LHCN-M2 (cell line): ENCODE measurements around the gene TTLL11. TPM values are rescaled to one million over a fixed set of nuclear protein-coding genes. Genes with fewer than 3 reads are reported as not detected.

Experiments used
- DNase-seq: peaks from one replicate; pipeline ENCODE4 v3.0.0-alpha.2; 2012; ENCODE audit warnings: low read depth
- polyA plus RNA-seq: library from polyadenylated mRNA; unstranded; fragments of >200 nt; gene quantifications from one replicate; pipeline ENCODE4 v1.2.1, GENCODE V29; 2012; ENCODE audit warnings: missing spikeins
- total RNA-seq: library from RNA; depleted of rRNA; stranded (reverse); fragments of >200 nt; gene quantifications from 2 replicates; pipeline ENCODE4 v1.2.3, GENCODE V29; 2014; rRNA removed

TTLL11 gene, protein sequence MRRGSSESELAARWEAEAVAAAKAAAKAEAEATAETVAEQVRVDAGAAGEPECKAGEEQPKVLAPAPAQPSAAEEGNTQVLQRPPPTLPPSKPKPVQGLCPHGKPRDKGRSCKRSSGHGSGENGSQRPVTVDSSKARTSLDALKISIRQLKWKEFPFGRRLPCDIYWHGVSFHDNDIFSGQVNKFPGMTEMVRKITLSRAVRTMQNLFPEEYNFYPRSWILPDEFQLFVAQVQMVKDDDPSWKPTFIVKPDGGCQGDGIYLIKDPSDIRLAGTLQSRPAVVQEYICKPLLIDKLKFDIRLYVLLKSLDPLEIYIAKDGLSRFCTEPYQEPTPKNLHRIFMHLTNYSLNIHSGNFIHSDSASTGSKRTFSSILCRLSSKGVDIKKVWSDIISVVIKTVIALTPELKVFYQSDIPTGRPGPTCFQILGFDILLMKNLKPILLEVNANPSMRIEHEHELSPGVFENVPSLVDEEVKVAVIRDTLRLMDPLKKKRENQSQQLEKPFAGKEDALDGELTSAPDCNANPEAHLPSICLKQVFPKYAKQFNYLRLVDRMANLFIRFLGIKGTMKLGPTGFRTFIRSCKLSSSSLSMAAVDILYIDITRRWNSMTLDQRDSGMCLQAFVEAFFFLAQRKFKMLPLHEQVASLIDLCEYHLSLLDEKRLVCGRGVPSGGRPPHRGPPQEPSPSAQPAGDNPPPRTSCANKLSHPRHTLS
- total RNA-seq, result 3.4 and 3.8 TPM in 2 replicates
- polyA plus RNA-seq, result 2.8 TPM

DNA sequence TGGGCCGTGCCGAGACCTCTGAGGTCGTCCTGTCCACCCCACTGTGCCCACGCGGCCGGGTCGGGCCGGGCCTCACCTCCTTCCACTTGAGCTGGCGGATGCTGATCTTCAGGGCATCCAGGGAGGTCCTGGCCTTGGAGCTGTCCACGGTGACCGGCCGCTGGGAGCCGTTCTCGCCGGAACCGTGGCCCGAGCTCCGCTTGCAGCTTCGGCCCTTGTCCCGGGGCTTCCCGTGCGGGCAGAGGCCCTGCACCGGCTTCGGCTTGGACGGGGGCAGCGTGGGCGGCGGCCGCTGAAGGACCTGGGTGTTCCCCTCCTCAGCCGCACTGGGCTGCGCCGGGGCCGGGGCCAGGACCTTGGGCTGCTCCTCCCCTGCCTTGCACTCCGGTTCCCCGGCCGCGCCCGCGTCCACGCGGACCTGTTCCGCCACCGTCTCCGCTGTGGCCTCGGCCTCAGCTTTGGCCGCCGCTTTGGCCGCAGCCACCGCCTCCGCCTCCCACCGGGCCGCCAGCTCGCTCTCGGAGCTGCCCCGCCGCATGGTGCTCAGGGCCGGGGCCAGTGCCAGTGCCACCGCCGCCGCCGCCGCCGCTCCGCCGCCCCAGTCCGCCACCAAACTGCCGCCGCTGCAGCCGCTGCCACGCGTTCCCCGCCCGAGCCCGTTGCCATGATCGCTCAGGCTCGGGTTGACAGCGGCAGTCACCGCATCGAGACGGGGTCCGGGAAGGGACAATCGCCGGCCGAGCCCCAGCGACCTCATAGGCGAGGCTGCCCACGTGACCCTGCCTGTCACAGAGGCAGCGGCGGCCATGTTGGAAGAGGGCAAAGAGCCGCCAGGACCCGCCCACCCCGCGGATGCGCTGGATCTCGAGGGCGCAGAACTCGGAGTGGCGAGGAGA, at the start of gene TTLL11:
Gene TTLL11, minus strand, starts transcription at position 698 of the 896 bp plus-strand sequence. Its CDS starts 160 bp downstream, at position 538.
- peak; percentile 89 for DNase-seq

DNA sequence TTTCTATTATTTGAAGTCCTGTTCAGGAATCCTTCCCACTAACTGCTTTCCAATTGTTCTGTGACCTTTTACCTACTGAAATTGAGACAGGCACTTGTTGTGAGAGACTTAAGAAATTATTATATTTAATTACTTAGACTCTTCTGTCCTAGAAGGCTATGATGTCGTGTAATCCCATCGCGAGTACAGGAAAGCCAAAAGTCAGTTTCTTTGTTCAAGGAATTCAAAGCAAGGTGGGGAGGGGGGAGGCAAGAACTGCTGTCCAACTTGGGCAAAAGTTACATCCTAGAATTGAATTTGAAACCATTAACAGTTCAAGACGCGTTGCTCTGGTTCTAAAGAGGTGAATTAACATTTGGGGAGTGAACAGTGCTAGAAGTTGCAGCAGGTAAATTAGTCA, 48.6 kb upstream of the TTLL11 start:
- DNase-seq, result no peak

DNA sequence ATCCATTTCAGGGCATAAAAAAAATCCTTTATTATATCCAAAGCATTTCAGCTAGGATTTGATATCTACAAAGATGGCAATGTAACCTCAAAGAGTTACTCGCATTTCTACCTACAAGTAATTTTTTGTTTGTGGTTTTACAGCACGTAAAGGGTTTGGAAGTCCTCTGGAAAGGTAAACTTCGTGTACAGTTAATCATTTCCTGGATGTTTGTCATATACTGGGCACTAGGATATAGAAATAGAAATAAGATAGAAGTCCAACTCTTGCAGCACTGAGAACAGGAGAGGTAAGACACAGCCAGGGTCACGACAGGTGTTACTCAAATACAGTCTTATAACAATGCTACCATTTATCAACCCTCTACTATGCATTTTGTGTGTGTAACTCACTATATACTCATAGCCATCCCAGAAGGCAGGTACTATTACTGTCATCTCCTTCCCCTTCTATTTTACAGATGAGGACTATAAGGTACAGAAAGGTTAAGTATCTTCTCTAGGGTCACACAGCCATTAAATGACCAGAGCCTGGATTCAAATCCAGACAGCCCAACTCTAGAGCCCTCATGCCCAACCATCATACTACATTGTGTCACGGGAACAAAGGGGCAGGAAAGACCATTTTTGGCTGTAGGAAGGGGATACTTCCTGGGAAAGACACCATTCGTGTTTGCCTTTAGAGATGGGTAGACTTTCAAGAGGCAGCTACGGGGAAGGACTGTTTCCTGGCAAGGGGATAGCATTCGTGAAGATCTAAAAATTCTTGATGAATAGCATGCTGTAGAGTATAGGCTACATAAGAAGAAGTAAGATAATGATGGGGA, 47.5 kb upstream of the TTLL11 start:
- DNase-seq, result no peak

DNA sequence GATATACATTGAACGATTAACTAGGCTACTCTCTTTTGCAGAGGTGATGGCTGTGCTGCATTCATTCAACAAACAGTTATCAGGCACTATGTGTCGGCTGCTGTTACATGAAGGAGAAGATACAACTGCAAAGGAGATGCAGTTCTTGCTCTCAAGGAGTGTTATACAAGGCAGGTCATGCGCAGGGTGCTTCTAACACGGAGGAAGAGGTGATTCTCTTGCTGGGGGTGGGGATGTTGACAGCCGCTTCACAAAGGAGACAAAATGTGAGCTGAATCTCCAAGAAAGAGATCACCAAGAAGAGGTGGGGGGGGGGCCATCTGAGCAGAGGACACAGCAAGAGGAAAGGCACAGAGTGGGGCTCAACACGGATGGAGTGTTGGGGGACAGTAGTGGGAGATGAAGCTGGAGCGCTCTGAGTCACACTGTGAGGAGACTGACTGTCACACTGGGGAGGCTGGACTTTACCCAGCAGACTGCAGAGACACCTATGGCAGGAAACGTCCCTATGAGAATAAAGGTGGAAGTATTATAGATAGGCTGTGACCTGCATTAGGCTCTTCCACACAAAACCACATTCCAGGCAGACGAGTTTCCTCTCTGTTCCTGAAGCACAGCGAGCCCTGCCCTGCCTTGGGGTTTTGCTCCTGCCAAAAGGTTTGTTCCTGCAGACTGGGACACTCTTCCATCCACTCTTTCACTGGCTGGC, 45.6 kb upstream of the TTLL11 start:
- DNase-seq, result no peak

DNA sequence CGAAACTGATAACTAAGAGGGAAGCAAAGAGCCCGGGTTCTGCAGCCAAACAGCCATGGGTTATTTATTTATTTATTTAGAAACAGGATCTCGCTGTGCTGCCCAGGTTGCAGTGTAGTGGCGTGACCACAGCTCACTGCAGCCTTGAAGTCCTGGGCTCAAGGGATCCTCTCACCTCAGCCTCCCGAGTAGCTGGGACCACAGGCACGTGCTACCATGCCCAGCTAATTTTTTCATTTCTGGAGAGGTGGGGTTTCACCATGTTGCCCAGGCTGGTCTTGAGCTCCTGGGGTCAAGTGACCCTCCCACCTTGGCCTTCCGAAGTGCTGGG, 42.4 kb upstream of the TTLL11 start:
- DNase-seq, result no peak

DNA sequence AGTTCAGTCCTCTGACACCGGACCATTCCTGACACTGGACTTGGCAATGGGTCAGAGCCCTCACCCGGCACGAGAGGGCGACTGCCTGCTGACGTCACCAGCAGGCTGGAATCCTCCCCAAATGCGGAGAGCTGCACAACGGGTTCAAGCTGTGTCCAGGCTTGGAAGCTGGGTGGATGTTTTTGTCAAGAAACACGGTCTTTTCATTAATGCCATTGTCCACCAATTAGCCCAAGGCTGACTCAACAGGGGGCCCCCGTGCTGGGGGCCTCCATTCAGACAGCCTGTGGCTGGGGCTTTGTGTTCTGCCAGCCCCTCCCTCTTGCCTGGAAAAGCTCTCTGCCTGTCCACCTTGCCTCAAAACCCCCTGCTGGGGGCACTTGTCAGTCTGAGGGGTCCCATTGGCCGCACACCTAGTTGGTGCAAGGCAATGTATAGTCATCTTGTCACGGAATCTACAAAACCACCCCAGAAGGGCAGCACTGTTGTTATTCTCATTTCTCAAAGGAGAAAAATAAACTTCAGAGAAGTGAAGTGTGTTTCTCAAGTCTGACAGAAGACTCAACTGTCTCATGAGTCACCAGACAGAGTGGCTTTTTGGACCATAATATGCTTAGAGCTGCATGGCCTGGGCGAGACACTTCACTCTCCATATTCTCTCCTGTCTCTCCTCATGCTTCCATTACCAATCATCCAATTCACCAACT, 41.9 kb upstream of the TTLL11 start:
- DNase-seq, result no peak

DNA sequence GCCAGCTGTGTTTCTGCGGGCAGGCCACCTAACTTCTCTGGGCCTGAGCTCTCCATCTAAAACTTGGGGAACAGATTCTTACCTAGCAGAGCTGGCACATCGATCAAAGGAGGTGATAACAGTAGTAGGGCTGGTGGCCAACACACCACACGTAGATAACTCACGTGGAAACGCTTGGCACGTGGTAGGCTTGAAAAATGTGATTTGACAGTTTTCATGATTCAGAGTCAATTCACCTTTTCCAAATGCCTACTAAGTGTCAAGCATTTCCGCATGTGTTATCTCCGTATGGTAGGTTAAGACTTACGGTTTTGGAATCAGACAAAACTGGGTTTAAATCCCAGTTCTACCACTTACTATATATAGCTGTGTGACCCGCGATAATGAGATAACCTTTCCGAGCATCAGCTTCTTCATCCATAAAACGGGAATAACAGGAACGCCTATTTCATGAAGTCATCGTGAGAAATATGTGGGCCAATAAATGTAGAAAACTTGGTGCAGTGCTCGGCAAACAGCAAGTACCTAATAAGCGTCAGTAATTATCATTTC, 41.0 kb upstream of the TTLL11 start:
- no peak for DNase-seq

DNA sequence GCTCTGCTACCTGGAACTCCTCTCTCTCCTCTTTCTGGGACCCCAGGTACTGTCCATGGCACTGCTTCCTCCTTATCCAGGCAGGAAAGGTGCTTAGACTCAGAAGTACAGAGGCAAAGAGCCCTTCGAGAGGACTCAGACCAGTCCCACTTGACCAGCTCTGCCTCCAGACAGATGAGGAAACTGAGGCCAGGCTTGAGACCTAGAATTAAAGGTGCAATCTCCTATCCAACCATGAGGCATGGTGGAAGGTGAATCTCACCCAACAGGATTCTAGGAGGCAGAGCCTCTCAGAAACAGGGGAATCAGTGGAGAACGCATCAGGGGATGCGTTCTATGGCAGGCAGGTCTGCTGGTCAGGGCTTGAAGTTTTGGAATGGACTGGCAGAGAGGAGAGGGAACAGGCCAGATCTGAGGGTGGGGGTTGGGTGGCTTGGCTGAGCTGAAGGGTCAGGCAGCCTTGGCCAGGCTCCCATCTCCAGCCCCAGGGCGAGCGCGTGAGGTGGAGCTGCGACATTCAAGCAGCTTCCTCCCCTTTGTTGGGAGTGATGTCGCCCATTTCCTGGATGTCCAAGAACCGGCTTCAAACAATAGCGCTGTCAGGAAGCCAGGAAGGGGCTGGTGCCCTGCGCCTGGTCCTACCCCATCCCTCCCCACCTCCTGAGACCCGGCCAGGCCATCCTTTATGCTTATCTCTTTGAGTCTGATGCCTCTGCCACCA, 40.3 kb upstream of the TTLL11 start:
- no peak for DNase-seq

DNA sequence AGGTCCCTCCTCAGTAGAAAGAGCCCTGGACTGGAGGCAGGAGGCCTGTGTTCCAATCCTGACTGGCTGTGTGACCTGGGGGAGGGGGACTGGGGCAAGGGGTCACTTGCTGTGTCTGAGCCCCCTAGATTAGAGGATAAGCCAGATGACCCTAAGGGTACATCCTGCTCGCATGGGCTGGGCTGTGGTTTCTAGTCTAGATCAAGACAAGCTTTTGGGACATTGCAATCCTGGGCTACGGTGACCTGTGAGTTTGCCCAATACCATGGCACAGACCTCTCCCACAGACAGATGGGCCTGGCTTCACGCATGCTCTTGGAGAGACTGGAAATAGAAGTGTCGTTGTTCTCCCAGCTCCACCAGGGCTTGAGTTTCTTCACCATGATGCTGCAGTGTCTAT, 39.4 kb upstream of the TTLL11 start:
- DNase-seq, result no peak

DNA sequence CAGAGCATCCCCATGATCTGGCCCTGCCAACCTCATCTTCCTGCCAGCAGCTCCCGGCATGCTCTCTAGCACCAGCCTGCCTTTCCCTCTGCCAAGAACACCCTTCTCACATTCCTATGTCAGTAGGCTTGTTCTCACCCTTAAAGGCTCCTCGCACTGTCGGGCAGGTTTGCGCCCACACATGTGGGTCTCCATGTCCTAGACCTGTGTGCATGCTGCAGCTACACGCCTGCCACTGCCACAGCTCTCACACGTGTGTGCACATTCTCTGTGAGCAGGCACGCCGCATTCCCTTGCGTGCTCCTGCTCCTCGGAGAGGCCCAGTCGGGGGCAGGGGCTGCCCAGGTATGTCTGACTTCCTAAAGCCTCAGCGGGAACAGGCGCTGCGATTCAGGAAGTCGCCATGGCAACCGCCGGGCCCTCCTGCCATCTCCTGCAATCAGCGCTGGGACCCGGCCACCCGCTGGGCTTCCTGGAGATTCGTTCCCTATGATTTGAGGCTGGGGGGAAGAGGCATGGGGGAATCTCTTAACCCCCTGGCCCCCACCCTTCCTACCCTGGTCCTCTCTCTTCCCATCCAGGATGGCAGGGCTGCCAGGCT, 38.4 kb upstream of the TTLL11 start:
- DNase-seq, result no peak

DNA sequence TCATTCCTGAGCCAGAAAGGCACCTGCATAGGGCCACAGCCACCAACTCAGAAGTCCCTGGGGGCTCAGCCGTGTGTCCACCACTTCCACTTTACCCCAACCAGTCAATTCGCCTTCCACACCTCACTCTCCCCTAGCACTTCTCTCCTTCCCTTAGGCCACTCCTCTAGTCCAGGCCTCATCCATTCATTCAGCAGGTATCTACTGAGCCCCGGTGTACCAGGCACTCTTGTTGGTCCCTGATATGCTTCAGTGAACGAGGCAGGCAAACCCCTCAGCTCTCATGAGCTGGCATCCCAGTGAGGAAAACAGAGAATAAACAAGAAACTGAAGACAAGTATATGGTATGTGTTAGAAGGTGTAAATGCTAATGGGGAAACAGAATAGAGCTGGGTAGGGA, 37.7 kb upstream of the TTLL11 start:
- DNase-seq, result no peak

DNA sequence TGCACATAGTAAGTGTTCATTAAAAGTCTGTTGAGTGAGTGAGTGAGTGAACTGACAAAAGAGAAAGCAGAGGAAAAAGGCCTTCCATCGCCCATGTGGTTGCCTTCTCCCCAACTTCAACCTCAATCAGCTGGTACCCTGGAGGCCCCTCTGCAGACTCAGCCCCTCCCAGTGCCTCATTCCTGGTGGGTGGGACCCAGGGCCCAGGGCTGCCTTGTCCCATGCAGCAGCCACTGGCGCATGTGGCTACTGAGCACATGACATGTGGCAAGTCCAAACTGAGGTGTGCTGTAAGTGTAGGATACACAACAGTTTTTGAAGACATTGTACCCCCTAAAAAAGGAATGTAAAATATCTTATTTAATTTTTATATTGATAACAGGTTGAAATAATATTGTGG, 36.9 kb upstream of the TTLL11 start:
- DNase-seq, result no peak

DNA sequence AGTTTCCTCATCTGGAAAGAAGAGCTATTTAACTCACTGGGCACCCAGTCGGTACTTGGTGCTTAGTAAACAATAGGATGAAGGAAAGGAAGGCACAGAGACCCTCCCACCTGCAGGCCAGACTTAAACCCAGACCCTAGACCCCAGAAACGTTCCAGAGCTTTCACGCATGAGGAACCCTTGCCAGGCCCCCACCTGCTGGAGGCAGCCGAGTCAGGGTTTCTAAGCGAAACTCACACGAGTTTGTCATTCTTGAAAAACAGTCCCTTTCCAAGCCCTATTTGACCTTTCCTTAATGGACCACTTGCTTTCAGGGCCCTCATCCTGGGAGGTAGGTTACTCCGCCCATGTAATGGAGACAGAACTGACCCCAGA, 35.8 kb upstream of the TTLL11 start:
- DNase-seq, result no peak

DNA sequence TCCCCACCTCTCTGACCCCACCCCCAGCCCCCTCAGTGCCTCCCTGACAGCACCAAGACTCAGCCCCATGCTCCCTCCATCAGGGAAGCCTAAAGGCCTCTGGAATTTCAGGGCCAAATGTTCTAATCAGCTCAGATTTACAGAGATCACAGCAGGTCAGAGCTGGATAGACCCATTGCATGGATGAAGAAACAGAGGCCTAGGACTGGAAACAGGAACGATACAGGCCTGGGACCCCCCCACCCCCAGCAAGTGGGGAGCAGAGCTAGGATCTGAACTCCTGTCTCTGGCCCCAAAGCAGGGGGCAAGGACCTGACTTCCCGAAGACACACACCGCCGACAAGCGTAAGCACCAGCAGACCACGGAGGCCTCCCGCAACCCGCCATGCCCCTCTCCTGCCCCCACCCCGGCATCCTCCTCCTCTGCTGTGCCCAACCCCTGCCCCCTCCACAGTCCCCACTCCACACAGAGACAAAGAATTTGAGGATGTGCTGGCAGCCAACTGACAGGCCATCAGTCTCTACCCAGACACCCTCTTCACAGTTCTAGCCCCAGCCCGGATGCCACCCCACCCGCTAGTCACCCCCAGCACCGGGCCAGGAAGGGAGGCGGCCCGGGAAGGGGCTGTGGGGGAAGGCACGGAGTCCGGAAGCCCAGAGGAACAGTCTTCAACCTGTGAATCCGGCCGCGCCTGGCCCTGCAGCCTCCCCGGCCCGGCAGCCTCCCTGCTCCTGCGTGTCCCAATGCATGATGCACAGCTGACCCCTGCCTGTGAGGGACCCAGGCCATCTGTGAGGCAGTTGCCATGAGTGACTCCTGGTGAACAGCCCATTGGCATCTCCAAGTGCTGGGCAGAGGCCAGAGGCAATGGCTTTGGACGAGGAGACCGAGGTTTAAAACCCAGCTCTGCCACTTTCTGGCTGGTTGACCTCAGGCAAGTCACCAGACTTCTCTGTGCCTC, 35.2 kb upstream of the TTLL11 start:
- DNase-seq, result no peak

DNA sequence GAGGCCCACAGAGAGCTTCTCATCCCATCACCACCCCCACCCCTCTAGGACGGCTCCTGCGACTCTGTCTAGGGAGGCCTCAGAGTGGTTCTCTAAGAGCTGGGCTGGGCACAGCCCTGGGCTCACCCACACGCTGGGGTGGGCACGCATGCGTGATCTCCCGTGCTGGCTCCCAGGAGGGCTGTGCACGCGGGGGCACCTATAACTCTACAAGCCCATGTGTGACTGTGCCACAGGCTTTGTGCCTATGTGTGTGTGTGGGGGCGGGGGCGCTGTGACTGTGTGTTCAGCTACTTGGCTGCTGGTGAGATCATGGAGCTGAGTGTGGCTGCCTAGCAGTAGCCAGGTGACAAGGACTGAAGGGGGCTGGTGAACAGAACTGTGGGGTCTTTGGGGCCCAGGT, 34.3 kb upstream of the TTLL11 start:
- DNase-seq, result no peak

DNA sequence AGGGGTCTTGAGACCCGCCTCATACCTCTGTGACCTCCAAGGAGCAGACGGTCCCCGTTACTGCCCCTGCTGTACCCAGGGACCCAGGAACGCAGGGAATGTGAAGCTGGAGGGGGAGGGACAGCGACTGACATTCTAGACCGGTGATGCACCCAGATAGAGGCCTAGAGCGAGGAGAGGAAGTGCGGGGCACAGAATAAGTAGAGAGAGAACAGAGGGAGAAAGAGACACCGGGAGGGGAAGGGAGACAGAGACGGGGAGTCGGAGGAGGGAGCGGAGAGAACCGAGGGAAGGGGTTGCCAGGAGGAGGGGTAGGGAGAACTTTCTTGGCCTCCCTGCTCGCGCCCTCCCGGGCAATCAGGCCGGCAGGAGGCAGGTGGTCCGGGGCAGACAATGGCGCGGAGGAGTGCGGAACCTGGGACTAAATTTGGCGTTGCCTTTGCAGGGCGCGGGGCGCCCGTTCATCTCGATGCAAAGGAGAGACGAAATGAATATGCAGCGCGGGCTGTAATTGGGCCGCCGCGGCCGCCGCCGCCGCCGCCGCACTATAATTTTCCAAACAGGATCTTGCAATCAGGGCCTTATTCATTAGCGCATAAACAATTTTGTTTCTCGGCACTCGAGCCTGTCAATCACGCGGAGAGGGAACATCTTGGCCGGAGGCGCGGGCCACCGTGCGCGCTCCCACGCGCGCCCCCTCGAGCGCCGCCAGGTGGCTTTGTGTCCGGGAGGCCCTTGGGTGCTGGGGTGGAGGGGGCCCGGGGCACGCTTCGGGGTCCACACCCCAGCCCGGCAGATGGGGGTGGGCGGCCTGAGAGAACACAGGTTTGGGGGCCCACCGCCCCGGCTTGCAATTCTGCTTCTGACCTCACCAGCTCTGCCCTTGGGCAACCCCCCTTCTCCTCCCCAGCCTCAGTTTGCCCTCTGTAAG, 33.5 kb upstream of the TTLL11 start:
- no peak for DNase-seq
